ENCODE measurements around the gene KCTD16.

DNA sequence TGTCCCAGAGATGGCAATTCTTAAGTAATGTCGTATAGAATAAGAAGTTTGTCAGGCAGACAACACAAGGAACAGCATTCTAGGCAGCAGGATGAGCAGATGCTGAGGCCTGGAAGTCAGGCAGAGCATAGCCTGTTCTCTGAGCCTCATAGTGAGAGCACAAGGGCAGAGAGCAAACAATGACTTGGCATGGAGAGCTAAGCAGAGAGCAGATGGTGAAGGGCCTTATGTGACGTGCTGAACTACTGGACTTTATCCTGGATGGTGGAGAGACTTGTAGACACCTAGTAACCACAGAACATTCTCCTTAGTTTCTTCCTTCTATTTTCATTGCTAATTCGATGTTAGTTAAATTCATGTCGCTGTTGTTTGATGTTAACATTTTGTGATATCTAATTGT, 60.1 kb downstream of the KCTD16 start:
- no peak for TF ChIP-seq CTCF (IDR thresholded peaks at IDR 0.05)
- no peak for TF ChIP-seq ZFX (IDR thresholded peaks at IDR 0.05; ENCODE audit: borderline replicate concordance)
